Activated CD4-positive, alpha-beta T cell treated with anti-CD3 and anti-CD28 coated beads, Interleukin-2, amount 50 U/mL, for 1 hour (primary cell): ENCODE results near the gene SH3GL3.

Experiments used
- DNase-seq: peaks from one replicate; pipeline ENCODE4 v3.0.0-alpha.2; 2020

SH3GL3 gene

GRCh38 chr15:83462953-83463433, 15.9 kb downstream of the SH3GL3 start:
- DNase-seq: no peak

DNA sequence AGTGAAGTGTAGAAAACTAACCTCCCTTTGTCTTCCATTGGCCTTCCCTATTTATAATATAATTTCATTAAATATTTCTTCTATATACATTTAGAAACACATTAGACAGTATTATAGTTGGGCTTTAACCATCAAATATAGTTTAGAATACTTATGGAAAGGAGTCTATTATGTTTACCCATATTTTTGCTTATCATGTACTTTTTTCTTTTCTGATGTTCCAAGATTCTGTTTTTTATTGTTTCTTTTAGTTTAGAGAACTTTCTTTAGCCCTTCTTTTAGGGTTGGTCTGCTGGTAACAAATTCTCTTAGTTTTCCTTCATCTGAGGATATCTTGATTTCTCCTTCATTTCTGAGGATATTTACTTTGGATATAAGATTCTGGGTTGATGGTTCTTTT, 23.7 kb downstream of the SH3GL3 start:
- DNase-seq: no peak

DNA sequence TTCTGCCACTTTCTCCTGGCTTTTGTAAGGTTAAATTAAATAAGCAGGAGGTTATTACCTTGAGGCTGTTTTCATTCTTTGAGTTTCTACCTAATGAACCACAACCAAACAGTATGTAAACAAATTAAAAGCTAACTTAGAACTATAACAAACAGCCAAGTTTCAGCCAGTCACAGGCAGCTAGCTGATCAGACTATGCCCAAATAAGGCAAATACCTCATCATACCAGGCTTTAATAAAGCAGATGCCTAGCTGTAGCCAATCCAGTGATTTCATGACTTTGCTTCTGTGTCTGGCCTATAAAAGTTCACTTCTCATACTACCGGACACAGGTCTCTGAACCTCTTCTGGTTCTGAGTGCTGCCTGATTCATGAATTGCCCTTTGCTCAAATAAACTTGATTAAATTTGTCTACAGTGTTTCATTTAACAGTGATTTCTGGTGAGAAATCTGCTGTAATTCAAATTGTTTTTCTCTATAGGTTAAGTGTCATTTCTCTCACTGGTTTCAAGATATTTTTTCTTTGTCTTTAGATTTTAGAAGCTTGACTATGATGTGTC, 24.2 kb downstream of the SH3GL3 start:
- DNase-seq: no peak

- no peak for DNase-seq
Measured at GRCh38 chr15:83472151-83472550, 25.0 kb downstream of the SH3GL3 start.

DNA sequence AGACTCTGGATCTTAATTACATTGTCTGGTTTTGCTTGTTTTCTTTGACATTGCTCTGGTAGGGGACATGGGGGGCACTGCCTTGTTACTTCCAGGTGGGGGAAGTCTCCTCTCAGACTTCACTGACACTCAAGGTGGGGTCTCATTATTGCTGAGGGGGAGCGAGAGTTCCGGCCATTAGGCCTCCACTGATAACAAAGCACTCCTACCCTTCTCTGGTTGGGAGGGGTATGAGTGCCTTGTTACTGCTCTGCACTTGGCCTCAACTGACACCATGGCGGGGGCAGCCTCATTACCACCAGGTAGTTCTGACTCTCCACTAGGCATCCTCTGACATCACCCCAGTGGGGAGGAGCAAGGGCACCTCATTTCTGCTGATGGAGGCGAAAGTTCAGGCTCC, 25.7 kb downstream of the SH3GL3 start:
- no peak for DNase-seq

DNA sequence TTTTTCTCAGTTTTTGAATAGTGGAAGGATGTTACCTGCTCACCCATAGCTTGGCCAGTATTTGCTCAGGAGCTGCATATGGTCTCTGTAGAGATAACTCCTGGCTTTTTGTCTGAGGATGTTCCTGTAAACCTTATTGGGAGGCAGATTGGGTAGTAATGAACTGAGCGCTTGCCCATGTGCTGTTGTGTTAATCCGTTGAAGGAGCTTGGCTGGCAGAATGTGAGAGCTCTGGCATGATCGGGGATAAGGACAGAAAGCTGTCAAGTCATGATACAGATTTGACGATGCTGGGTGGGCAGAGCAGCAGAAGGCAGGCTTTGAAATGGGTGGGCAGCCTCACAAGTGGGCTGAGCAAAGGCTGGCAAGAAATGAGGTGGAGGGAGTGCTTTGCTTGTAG, 27.4 kb downstream of the SH3GL3 start:
- no peak for DNase-seq

DNA sequence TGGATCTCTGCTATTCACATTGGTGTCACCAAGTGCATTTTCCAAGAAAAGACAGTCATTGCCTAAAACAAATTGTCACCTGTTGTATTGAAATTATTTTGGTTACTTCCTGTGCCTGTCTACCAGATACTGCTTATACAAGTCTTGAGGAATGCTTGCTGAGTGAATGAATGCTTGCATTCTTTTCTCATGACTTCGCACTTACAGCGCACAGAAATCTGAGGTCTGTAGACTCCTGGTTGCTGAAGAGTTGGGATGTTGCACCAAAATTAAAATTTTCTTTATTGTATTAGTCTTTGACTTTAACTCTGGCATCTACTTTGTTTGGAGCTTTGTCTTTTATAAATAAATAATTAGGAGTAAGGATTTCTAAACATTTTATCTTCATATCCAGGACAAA, 28.4 kb downstream of the SH3GL3 start:
- no peak for DNase-seq

DNA sequence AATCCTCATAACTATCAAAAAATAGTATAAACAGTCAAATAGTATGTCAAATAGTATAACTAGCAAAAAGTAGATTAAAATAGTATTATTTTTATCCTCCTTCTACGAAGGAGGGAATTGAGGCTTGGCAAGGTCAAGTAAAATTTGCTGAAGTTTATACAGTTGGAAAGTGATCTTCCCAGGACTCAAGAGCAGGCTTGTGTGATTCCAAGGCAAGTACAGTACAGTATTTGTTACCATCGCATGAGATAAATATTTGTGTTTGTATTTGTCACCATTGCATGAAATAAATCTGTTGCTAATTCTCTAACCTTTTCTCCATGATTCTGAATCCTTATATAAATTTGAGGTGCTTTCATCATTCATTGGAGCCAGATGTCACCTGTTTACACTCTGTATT, 28.9 kb downstream of the SH3GL3 start:
- DNase-seq: no peak

GRCh38 chr15:83476708-83477107, 29.6 kb downstream of the SH3GL3 start:
- DNase-seq: no peak

DNA sequence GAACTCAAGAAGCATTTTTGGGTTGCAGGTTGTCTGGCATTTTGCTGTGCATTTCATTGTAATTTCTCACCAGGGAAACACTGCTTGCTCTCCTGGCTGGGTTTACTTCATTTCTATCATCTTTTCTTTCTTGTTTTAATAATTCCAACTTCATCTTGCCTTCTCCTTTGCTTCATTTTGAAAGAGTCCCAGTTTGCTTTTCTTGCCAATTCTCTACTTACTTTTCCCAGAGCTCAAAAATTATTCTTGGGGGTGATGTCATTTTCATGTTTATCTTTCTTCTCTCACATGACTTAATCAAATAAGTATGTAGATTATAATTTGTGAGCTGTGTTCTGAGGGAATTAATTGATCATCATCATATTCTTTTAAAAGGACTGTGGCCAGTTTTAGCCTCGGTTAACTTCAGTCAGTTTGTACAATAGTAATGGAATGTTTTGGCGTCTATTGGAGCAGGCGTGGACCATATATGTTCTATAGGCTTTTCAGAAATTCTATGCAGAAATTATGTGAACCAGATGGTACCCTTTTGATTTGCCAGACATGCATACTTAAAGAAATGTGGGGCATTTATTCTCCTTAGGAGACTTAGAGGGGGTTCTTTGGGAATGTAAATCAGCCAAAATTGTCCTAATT, 30.1 kb downstream of the SH3GL3 start:
- DNase-seq: no peak

- DNase-seq: no peak
Measured at GRCh38 chr15:83477808-83478537, 30.8 kb downstream of the SH3GL3 start.

DNA sequence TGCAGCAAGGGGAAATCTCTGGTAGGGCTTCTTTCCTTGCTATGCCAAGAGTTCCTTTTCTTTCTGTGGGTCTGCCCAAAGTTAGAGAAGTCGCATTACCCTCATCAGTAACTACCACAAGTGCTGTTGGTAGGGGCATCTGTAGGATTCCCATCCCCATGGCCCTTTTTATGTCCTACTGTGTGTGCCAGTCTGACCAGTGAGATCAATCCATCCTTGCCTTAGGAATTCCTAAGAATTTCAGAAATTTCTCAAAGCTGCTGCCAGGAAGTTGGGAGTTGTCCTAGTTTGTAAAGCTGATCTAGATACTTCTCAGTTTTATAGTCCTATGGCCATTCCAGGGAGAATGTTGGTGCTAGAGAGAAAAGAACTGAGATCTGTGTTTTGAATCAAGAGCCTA, 36.5 kb downstream of the SH3GL3 start:
- DNase-seq: no peak

DNA sequence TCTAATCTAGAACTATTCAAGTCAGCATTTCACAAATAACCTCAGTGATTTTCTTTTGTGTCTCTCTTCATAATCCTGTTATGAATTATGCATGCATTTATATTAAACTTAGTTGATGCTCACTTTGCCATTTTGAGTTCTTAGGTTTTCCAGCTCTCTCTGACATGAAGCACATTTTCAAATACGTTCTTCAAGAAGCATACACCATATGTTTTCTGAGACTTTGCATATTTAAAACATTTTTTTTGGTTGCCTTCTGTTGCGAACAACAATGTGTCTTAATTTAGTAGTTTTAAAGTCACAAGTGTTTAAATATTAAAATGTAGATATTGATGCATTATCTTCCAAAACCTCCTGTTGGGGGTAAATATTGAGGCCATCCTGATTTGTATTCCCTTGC, 37.5 kb downstream of the SH3GL3 start:
- DNase-seq: no peak

GRCh38 chr15:83486363-83486762, 39.2 kb downstream of the SH3GL3 start:
- DNase-seq: no peak

- no peak for DNase-seq
Measured at GRCh38 chr15:83487519-83487918, 40.4 kb downstream of the SH3GL3 start.

GRCh38 chr15:83489690-83490089, 42.5 kb downstream of the SH3GL3 start:
- DNase-seq: no peak

GRCh38 chr15:83491486-83491885, 44.3 kb downstream of the SH3GL3 start:
- DNase-seq: no peak

DNA sequence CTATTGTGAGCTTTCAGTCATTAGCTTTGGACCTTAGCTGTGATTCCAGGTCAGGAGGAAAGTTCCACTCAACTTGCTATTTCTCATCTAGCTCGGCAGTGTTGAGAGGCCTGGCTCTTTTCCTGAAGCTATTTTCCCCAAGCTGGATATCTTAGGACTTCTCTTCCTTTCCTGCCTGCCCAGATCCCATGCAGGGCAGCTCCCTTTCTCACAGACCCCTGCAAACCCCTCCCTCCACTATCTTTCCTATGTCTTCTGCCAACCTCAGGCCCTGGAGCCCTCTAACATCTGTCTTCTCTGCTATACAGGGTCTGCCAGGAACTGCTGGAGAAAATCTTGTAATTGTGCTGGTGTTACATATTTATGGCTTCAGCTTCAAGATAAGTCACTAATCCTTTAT, 49.6 kb downstream of the SH3GL3 start:
- no peak for DNase-seq

DNA sequence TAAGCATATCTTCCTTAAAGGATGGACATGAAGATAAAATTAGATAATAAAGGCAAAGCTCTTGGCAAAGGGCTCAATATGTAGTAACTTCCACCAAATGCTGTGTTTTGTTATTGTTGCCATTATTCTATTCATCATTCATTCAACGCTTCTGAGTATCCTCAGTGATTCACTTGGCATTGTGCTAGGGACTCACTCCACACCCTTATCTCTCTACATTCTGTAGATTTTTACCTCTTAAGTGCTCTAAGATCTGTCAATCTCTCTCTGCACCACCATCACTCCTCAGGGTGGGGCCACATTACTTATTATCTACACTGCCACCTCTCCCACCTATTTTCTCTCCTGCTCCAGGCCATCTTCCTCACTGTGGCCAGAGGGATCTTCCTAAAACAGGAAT, 51.2 kb downstream of the SH3GL3 start:
- DNase-seq: no peak

GRCh38 chr15:83498801-83499200, 51.7 kb downstream of the SH3GL3 start:
- DNase-seq: no peak

DNA sequence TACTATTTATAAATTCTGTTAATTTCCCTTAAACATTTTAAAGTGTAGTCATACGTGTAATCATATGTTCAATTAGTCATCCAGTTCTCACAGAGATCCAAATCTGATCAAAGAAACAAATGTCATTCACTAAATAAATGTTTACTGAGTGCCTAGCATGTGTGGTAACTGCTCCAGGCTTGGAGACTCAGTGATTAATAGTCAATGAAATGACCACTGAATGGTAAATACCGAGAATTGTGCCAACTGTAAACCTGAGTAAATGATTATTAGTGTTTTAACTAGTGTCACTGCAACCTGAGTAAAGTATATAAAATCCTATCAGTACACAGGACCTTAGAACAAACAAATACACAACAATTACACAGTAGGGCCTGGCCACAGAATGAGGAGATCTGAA, 52.3 kb downstream of the SH3GL3 start:
- no peak for DNase-seq

DNA sequence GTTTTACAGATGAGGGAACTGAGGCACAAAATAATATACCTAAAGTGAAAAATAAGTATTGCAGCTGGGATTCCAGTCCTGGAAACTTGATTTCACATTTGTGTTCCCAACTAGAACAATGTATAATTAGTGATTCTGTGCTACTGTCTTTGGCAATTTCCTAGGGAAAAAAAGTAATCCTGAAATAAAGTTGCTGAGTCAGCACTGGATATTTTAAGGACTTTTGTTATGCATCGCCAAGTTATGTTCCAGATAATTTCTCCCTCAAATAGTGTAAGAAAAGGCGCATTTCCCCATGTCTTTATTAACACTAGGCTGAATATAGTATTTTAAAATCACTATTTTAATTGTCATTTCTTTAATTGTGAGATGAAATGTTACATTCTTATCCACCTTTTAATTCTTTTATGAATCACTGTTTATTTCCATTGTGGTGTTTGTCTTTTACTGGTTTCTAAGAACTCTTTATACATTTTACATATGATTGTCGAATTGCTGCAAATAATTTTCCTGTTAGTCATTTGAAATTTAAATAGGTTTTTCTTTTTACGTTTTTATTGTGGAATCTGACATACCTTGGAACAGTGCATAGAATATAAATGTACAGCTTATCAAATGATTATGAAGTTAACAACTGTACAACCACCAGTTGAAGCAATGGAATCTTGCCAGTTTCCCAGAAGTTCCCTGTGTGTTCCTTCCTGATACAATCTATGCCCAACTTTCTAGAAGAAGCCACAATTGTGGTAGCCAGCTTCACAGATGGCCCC, 56.6 kb downstream of the SH3GL3 start:
- DNase-seq: no peak

GRCh38 chr15:83504365-83504764, 57.2 kb downstream of the SH3GL3 start:
- no peak for DNase-seq

GRCh38 chr15:83510001-83510400, 62.9 kb downstream of the SH3GL3 start:
- no peak for DNase-seq
